SK-N-SH (cell line): ENCODE data around the gene SLFNL1.

Source experiments
- SIN3A ChIP-seq: IDR thresholded peaks from 2 replicates; pipeline ENCODE4 v1.6.1; 2012; ENCODE audit warnings: low read depth, mild to moderate bottlenecking, low read length, moderate library complexity, borderline replicate concordance
- TF ChIP-seq, protein P1 (sequence below): fragments of 200-600 bp; sonication (generic); IDR thresholded peaks from 2 replicates; pipeline ENCODE4 v1.6.1; 2017; ENCODE audit warnings: antibody characterized with exemption, mild to moderate bottlenecking, moderate library complexity

DNA sequence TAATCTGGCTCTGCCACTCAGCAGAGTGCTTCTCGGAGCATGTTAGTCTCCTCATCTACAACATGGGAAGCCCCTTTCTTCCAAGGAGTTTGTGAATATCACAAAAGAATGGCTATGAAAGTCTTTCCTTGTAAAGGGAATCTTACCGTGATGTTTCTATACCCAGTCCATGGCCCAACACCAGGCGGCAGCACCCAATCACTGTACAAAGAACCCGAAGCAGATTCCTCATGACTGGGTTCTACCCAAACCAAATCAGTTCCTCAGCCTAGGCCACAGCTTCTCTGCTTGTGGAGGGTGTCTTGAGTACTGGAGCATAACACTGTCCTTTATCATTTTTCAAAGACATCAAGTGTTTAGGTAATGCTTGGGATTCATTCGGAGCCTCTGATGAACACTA lies 16.6 kb upstream of the SLFNL1 start:
- TF ChIP-seq, protein P1, sequence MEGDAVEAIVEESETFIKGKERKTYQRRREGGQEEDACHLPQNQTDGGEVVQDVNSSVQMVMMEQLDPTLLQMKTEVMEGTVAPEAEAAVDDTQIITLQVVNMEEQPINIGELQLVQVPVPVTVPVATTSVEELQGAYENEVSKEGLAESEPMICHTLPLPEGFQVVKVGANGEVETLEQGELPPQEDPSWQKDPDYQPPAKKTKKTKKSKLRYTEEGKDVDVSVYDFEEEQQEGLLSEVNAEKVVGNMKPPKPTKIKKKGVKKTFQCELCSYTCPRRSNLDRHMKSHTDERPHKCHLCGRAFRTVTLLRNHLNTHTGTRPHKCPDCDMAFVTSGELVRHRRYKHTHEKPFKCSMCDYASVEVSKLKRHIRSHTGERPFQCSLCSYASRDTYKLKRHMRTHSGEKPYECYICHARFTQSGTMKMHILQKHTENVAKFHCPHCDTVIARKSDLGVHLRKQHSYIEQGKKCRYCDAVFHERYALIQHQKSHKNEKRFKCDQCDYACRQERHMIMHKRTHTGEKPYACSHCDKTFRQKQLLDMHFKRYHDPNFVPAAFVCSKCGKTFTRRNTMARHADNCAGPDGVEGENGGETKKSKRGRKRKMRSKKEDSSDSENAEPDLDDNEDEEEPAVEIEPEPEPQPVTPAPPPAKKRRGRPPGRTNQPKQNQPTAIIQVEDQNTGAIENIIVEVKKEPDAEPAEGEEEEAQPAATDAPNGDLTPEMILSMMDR: no peak
- no peak for TF ChIP-seq SIN3A
